Amniotic stem cell (primary cell): ENCODE results near the gene AGTPBP1.
A peak's percentile ranks its signal among the peaks of the same experiment; 100 is the strongest.
"Not testable (repeated sequence)": the region's sequence is repeated elsewhere in the genome, so short reads cannot be mapped to it uniquely, and the experiment has no call there.

Experiments
- DNase-seq: peaks from one replicate; lab custom pipeline; 2025; lab: John Stamatoyannopoulos, UW

Gene AGTPBP1

DNA sequence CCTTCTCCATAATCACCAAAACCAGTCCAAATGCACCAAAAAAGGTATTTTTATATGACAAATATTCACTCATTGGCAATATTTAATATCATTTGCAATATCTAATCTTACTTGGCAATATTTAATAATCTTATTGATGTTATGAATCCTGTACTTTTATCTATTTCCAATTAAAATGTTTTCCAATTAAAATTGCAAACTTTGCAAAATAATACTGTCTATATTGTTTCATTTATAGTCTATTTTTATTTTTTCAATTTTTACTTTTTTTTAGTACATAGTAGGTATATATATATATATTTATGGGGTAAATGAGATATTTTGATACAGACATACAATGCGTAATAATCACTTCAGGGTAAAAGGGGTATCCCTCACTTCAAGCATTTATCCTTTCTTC is 109.9 kb downstream of the AGTPBP1 start:
- no peak for DNase-seq

- no peak for DNase-seq
These were observed 111.1 kb downstream of the AGTPBP1 start for GRCh38 chr9:85630676-85631075.

DNA sequence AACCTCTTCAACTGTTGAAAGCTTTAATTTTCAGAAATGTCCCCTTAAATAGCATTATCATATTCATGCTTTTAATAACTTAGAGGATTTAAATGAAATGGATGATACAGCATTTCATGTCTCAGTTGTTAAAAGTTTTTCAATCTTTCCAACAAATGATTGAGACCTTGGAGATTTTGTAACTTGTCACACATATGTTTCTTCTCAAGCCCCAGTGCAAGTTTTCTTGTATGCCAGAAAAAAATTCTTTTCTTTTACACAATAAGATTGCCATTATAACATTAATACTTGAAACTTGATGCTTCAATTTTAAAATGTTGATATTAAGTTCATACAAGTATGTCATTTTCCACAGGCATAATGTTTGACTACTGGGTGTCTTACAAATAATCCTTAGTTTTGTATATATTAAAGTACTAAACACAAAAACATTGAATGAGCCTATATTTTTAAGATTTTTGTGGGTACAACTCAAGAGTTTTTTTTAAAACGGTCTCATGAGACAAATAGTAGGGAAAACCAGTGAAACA is 124.5 kb downstream of the AGTPBP1 start:
- no peak for DNase-seq

DNA sequence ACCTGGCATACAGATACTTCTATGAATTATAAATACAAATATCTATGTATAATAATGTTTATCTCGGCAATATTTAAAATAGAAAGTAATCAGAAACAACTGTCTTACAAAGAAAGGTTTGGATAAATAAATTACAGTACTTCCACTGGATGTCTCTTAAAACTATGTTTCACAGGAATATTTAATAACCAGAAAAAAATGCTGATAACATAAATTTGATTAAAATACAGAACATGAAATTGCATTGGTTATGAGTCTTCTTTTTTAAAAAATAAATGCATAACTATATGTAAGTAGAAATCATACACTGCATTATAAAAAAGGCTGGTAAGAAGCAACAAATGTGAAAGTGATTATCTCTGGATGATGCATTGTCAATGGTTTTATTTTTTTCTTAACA is 126.0 kb downstream of the AGTPBP1 start:
- DNase-seq, result no peak

DNA sequence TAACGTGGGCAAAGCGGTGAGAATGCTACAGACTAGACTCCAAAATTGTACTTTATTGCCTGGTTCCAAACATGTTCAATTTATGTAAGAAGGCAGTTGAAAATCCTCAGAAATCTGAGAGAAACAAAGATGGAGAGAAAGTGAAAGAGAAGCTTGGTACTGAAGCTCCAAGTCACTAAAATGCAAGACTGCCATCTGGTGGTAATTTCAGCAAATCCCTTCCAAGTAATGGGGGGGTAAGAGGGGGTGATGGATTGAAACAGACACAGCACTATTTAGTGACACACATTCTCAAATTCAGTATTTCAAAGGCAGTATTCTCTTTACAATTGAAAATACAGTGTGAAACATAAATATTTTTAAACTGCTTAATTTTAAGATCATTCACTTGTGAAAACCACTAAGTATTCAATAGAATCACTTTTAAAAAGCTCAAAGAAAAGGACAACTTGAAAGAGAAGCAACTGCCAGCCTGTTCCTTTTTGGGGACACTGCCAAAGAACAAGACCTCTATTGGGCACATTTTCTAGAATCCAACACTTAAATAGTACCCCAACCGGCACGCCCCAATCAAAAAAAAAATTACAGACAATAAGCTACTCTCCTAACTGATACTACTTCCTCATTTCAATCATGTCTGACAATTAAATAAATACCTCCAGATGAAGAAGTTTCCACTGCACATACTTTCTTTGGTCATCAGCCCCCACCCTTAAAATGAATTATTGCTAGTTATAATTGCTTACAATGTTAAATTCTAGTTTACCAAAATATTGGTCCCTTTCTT is 131.5 kb downstream of the AGTPBP1 start:
- DNase-seq, result peak; percentile 66

- no peak for DNase-seq
These were observed 135.8 kb downstream of the AGTPBP1 start for GRCh38 chr9:85605905-85606304.

- DNase-seq, result no peak
These were observed 137.8 kb downstream of the AGTPBP1 start for GRCh38 chr9:85603936-85604335.

DNA sequence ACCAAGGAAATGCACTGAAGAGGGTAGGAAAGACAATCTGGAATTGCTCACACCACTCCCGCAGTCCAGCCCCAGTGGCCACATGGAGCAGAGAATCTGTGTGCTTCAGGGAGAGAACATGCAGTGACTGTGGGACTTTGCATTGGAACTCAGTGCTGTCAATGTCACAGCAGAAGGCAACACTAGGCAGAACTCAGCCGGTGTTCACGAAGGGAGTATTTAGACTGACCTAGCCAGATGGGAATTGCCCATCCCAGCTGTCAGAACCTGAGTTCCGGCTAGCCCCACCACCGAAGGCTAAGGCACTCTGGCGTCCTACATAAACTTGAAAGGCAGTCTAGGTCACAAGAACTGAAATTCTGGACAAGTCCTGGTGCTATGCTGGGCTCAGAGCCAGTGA is 139.0 kb downstream of the AGTPBP1 start:
- DNase-seq, result no peak

- no peak for DNase-seq
These were observed 141.0 kb downstream of the AGTPBP1 start for GRCh38 chr9:85600675-85601263.

DNA sequence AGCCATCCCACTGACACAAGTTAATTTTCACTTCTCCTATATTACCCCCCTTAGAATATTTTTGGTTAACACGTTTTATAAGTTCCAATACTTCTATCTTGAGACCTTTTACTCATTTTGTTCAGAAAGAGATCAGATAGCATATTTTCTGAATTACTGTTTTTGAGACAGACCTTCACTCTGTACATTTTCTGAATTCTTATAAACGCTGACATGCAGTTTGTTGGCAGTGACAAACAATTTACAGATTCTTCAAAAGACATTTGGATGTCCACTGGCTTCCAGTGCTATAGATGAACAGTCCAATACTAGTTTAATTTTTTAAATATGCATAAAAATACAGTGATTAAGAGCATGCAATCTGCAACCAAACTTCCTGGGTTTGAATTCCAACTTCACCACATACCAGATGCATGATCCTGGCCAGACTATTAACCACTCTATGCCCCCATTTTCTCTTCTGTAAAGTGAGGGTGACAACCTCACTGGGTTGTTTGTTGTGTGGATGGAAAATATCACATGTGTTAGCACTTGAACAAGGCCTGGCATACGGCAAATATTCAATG is 142.1 kb downstream of the AGTPBP1 start:
- no peak for DNase-seq

DNA sequence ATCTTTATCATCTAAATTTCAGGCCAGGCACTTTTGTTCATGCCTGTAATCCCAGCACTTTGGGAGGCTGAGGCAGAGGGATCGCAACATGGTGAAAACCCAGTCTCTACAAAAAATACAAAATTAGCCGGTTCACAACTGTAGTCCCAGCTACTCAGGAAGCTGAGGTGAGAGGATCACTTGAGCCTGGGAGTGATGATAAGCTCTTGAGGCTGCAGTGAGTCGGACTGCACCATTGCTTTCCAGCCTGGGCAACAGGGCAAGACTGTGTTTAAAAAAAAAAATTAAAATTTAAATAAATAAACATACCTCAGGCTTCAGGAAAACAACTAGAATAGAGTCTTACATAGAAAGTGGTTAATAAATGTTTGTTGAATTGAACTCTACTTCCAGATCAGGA is 147.4 kb downstream of the AGTPBP1 start:
- DNase-seq, result no peak

- DNase-seq, result no peak
These were observed 155.1 kb downstream of the AGTPBP1 start for GRCh38 chr9:85586684-85587083.

- no peak for DNase-seq
These were observed 164.3 kb downstream of the AGTPBP1 start for GRCh38 chr9:85577353-85577952.

- DNase-seq, result no peak
These were observed 165.9 kb downstream of the AGTPBP1 start for GRCh38 chr9:85575868-85576267.

GRCh38 chr9:85573546-85573945 is 168.2 kb downstream of the AGTPBP1 start:
- DNase-seq, result not testable (repeated sequence)

DNA sequence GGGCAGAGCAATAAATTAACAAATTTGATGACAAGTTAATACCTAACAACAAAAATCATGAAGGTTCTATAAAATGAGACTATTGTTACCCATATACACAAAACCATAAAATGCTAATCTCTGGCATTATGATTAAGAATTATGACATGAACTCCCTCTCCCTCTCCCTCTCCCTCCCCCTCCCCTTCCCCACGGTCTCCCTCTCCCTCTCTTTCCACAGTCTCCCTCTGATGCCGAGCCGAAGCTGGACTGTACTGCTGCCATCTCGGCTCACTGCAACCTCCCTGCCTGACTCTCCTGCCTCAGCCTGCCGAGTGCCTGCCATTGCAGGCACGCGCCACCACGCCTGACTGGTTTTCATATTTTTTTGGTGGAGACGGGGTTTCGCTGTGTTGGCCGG is 168.8 kb downstream of the AGTPBP1 start:
- not testable (repeated sequence) for DNase-seq

GRCh38 chr9:85569988-85570387 is 171.8 kb downstream of the AGTPBP1 start:
- DNase-seq, result no peak

DNA sequence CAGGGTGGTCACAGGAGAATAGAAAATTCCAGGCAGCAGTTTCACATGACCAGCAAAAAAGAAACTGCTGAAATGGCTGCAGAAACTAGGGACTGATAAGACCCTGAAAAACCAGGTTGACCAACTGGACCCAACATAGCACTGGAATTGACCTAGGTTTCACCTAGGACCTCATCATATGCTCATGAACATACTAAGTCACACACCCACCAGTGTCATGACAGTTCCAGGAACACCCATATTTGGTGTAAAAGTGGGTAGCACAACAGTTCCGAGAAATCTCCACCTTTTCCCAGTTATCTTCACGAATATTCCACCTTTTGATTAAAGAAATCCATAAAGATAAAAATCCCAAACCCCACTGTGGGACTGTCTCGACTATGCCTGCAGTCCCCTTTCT is 182.2 kb downstream of the AGTPBP1 start:
- DNase-seq, result no peak

DNA sequence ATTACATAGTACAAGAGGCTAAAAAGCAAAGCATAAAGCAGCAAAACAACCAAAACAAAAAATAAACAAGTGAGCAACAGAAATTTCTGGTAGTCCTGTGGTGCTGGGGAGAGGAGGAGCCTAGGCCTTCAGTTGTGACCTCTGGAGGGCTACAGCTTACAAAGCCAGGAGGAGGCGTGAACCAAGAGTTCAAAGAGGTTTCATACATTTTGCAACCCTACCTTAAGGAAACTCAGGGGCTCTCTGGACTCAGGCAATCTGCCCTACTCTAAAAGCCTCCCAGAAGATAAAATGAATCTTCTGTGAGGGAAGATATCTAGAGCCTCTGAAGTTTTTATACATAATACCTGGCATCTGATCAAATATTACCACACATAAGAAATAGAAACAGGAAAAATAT is 187.4 kb downstream of the AGTPBP1 start:
- DNase-seq, result no peak

DNA sequence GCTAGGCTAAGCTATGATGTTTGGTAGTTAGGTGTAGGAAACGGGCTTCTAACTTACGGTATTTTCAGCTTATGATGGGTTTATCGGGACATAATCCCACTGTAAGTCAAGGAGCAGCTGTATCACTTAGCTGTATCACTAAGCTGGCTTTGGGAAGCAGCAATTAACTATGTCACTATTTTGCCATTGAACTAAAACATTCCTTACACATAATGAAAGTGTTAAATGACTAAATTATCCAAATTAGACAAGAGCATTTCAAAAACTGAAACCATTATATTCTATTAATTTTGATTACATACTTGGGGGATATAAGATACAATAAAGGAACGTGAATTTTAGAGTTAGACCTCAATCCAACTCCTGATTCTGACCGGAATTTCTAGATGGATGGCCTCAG is 188.3 kb downstream of the AGTPBP1 start:
- DNase-seq, result no peak

DNA sequence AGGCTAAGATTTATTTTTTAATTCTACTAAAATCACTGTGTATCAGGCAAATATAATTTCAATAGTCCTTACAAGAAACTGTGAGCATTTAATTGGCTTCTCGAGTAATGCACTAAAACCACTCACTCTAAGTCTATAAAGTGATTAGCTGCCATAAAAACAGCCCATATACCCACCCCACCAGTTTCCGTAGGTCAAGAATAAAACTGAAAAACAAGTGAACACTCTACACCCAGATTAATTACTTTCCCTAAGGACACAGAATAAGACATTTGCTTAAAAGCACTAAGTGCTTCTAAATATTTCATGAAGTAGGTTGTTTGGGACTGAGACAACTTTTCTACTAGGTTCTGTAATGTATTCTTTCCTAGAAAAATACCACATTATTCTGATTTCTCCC is 194.2 kb downstream of the AGTPBP1 start:
- no peak for DNase-seq

GRCh38 chr9:85543196-85543595 is 198.6 kb downstream of the AGTPBP1 start:
- DNase-seq, result no peak

- no peak for DNase-seq
These were observed 199.9 kb downstream of the AGTPBP1 start for GRCh38 chr9:85541876-85542275.
